NCI-H2196 treated with DMSO at 0.1 percent for 48 hours (cell line): ENCODE measurements around the gene CPA5.
"Not testable (repeated sequence)": the region's sequence is repeated elsewhere in the genome, so short reads cannot be mapped to it uniquely, and the experiment has no call there.

Experiments
- DNase-seq: peaks from one replicate; lab custom pipeline; 2025; ENCODE audit not compliant: unreplicated experiment; lab: John Stamatoyannopoulos, UW

Gene CPA5

DNA sequence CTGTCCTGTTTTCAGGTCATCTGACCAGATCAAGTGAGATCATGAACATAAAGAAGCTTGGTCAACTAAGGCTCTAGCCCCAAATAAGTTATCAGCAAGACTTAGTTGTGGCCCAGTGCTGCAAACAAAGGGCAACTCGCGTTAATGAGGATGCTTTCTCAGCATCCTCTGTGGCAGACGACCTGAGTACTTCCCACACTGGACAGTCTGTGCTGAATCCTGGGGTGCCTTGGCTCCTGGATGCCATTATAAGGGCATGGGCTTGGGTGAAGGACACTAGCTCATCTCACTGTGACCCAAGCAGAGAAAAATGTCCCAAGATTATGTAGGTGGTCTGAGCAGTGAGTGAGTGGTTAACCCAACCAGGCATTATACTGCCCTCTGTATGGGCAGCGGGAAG lies 13.9 kb downstream of the CPA5 start:
- DNase-seq = no peak

DNA sequence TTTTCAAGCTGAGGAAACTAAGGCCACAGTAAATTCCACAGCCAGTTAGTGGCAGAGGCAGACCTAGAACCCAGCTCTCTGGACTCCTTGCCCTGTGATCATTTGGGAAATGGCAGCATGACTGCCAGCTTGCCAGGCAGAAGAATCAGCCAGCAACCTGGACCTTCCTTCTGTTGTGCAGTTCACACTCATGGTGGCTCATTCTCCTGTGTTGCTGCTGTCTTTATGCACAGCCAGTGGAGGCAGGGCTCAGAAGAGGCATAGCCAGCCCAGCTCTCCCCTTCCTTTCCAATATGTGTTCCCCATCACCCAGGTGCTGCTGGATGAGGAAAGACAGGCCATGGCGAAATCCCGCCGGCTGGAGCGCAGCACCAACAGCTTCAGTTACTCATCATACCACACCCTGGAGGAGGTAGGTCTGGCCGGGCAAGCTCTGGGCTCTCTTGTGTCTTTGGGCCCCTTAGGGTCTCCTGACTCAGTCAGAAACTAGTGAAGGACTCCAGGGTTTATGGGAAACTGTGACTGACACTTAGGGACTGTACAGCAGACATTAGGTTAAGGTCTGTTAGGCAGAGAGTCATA lies 14.8 kb downstream of the CPA5 start:
- no peak for DNase-seq

DNA sequence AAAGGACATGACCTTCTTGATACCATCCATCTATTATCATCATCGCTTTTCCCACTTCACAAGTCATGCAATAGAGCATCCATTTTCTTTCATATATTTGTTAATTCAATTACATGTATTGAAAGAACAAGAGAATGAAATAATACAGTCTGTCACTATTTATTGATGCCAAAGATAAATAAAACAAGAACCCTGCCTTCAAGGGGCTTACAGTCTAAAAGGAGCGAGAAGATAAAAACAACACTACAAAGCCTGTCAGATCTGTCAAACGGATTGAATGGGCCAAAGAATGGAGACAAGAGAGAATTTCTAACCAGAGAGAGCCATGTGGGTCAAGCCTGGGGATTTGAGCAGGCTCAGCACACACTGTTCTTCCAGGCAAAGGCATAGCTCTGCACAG lies 15.9 kb downstream of the CPA5 start:
- no peak for DNase-seq

DNA sequence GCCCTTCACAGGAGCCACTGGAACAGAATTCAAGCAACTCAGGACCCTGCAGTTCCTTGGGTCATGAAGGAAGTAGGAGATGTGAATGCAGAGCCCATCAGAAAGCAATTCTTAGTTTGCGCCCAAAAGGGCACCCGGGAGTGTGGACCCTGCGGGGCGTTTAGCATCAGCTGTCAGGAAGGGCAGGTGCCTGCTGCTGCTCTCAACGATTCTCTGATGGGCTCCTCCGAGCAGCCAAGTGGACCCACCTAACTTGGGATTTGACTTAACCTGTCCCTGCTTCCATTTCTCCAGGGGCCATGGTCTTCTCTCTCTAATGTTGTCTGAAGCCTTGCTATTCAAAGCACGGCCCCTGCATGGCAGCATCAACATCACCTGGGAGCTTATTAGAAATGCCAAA lies 17.1 kb downstream of the CPA5 start:
- no peak for DNase-seq

DNA sequence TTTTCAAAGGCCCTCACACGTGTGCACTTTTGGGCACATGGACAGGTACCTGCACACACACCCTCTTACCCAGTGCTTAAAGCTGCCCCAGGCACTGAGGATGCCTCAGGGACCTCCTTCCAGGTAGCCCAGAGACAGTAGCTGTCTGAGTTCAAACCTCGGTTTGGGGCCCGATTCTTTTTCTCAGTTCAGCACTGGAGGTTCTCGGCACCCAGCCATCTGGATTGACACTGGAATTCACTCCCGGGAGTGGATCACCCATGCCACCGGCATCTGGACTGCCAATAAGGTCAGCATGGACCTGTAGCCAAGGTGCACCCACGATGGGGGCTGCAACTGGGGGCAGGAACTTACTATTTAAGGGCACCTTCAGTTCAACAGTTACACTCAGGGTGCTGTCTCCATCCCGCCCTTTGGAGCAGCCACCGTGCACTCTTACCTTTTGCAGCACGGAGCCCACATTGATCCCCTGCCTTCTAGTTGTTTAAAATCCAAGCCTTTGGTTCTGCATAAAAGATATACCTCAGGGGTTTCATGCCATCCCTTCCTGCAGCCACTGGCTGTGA lies 17.7 kb downstream of the CPA5 start:
- no peak for DNase-seq

DNA sequence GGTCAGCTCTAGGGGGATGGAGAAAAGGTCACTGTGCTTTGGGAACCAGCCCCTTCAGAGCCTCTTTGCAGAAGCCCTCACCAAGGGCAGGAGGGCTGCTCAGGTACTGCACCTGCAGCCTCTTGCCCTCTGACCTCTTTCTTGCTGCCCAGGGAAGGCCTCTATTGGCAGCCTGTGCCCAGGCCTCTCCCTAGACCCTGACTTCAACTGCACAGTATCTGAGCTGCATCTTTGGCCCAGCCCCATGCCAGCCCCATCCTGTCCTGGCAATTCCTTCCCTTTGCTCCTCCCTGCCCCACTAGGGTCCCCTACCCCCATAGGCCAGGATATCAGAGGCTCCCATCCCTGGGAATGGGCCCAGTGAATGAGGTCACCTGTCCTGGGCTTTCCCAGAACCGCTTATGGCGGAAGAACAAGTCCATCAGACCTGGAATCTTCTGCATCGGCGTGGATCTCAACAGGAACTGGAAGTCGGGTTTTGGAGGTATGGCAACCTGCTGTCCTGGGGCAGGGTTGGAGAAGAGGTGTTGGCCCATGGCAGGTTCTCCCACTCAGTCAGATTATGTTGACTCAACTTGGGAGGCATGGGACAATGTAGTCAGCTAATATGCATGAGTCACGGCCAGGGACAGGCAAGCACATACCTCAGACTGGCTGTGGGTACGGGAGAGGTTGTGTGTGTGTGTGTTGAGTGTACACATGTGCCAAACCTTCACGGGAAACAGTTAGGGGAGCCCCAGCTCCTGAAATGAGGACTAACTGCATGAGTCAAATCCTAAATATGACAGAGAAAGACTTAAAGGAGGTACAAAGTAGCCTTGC lies 18.6 kb downstream of the CPA5 start:
- no peak for DNase-seq

DNA sequence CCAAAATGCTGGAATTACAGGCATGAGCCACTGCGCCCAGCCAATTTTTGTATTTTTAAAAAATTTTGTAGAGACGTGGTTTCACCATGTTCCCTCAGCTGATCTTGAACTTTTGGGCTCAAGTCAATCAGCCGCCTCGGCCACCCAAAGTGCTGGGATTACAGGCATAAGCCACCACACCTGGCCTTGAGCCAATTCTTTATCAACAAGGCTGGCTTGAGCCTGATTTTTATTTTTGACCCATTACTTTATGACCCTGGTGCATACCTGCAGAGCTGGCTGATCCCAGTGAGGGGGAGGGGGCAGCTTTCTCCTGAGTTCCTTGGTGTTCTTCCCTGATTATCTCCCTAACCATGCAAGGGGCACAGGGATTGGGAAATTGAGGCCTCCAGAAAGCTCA lies 19.8 kb downstream of the CPA5 start:
- DNase-seq = no peak

DNA sequence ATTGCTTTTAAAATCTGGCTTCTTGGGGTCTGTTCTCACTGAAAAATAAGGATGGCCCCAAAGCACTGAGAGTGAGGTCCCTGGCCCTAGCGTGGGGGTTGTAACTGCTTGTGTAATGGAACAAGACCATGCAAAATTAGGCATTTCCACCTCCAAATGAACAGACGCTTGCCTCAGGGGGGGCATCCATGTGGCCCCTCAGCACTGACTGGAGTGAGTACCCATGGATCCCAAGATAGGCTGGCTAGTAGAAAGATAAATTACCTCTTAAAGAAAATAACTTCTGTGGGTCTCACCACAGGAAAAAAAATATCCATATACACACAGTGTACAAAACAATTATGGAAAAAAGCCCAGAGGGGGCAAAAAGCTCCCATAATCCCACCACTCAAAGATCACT lies 20.5 kb downstream of the CPA5 start:
- no peak for DNase-seq

DNA sequence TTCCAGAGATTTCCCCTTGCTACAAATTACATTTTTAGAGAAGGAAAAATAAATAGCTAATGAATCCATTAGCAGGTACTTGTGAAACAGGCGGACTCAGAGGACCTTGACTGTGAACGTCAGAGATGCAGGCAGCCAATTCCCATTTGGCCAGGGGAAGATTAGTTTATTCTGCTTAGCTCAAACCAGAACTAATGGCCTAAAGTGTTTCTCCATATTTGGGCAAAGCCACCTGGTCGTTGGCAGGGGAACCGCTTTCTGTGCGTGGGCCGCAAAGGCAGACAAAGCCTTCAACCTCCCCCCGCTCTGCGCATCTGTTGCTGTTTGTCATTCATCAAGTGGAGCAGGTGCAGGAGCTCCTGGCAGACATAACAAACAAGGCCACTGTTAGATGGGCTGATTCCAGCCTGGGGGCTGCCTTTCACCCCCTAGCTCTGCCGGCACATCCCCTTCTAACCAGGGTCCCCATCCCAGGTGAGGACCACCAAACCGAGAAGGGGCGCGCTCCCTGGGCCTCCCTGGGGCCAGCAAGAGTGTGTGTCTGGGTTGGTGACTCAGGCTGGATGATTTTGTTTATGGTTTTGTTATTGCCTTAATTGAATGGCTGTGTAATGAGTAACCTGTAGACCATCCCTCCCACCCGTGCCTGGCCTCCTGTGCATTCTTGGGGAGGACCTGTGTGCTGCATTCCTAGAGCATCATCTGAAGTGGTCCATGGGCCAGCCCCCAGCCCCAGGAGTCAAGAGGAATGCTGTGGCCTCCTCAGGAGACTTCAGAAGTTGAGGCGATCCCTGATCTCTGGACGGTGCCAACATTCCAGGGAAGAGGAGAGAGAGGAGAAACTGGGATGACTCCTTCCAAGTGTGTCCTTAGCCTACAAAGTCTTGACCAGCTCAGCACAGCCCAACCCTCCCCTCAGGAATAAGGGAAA lies 21.2 kb downstream of the CPA5 start:
- DNase-seq = peak; percentile 97

DNA sequence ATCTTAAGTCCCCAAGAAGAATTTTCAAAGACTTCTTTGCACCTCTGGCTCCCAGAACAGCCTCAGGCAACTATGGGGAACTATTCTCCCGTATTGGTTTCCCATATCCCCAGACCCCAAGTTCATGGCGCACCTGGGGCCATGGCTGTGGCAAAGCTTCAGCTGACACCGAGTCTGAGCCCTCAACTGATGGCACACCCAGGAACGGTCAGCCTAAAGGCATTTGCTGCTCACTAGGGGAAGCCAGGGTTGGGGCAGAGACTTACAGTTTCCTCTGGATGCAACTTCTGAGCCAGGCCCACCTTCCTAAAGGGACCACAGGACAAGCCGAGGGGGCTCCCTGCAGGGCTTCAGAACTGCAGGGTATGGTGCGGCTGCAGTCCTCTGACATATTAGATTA lies 21.9 kb downstream of the CPA5 start:
- no peak for DNase-seq

DNA sequence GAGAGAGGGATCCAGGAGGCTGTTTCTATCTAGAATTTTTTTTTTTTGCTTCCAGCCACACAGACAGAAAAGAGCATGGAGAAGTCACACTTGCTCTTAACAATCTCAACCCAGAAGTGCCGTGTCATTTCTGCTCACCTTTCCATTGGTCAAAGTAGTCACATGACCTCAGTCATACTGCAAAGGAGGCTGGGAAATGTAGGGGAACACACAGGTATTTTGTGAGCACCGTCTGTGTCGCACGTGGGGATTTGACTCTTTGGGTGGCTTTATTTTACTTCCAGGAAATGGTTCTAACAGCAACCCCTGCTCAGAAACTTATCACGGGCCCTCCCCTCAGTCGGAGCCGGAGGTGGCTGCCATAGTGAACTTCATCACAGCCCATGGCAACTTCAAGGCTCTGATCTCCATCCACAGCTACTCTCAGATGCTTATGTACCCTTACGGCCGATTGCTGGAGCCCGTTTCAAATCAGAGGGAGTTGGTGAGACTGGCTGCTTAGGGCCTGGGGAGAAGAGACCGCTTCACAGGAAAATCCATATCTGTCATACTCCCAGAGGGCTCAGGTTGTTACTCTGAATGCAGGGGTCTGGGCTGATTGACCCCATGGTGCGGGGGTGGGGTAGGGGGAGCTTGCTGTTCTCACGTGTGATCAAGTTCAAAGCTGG lies 22.6 kb downstream of the CPA5 start:
- DNase-seq = no peak

DNA sequence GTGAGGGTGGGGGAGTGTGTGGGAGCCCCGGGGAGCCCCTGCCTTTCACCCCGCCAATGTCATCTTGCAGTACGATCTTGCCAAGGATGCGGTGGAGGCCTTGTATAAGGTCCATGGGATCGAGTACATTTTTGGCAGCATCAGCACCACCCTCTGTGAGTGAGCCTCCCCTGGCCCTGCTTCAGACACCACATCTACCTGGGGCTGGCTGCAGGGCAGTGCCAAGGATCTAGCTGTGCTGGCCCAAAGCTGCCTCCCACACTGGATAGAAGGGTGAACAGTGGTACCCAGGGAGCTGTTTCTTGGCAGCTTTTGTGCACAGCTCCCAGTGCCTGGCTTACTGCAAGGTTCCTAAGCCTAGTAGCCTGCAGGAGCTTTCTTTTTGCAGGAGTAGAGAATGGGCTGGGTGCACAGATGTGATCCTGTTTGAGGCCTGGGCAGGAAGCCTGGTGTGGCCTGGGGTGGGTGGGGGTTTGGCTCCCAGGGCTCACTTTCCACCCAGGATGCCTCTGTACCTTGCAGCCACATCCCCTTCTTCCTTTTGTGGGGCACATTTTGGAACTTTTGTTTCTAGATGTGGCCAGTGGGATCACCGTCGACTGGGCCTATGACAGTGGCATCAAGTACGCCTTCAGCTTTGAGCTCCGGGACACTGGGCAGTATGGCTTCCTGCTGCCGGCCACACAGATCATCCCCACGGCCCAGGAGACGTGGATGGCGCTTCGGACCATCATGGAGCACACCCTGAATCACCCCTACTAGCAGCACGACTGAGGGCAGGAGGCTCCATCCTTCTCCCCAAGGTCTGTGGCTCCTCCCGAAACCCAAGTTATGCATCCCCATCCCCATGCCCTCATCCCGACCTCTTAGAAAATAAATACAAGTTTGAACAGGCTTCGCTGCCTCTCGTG lies 23.5 kb downstream of the CPA5 start:
- no peak for DNase-seq

DNA sequence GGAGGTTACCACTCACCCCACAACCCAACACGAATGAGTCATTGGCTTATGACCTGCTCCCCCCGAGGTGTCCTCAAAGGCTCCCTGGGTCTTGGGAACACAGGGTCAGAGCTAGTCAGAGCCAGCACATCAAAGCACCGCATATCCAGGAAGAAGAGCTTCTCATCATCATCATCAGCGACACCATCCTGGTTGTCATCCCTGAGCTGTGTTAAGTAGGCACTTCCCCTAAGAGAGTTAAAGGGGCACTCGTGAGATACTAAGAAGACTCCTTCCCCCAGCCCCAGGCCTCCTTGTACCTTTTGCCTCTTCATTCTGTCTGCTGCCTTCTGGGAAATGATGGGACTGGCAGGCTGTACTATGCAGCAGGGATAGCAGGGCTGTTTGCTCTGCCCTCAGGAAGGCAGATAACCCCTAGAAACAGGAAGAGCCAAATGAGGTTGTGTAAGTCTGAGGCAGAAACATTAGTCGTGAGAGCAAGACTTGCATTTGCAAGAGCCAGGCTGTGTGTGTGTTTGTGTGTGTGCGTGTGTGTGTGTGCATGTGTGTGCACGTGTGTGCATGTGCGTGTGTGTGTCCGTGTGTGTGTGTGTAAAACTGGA lies 24.6 kb downstream of the CPA5 start:
- no peak for DNase-seq

DNA sequence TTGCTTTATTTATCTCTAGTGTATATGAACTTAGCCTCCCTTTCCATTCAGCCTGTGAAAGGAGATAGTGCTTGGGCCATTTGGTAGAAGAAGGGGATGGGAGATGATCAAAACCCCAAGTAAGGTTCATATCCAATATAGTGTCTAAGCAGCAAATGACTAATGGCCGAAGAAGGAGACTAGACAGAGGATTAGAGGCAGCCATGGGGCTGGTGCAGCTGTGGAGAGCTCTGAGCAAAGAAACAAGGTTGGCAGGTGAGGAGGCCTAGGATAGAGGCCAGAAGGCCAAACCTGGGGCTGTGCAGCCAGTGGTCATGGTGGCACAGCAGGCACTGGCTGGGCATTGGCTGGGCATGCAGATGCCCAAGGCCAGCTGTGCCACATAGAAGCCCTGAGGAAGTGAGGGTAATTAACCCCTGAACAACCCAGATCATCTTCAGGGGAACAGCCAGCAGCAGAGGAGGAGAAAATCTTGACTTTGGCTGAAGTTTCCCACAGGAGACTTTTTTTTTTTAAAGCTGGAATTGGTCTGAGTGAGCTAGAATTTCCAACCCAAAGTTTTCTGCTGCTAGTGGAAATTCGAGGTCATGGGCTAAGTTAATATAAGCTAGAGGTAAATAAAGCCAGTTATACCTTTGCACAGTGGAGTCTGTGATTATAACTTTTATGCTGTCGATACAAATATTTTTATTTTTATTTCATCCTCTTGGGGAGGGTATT lies 25.4 kb downstream of the CPA5 start:
- no peak for DNase-seq

DNA sequence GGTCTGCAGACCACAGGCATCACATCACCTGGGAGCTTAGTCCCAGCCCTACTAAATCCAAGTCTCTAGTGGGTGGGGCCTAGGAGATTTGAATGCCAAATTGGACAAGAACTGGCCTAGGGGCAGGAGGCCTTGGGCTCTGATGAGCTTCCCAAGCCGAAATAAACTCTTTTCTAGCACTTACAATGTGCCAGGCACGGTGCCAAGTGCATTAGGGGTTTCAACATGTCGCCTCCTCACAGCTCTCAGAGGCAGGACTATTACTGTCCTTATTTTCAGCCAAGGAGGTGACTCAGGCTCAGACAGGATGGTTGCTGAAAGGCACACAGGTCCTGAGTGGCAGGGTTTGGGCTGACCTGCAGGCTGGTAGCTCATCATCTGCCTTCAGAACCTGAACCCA lies 26.4 kb downstream of the CPA5 start:
- no peak for DNase-seq

DNA sequence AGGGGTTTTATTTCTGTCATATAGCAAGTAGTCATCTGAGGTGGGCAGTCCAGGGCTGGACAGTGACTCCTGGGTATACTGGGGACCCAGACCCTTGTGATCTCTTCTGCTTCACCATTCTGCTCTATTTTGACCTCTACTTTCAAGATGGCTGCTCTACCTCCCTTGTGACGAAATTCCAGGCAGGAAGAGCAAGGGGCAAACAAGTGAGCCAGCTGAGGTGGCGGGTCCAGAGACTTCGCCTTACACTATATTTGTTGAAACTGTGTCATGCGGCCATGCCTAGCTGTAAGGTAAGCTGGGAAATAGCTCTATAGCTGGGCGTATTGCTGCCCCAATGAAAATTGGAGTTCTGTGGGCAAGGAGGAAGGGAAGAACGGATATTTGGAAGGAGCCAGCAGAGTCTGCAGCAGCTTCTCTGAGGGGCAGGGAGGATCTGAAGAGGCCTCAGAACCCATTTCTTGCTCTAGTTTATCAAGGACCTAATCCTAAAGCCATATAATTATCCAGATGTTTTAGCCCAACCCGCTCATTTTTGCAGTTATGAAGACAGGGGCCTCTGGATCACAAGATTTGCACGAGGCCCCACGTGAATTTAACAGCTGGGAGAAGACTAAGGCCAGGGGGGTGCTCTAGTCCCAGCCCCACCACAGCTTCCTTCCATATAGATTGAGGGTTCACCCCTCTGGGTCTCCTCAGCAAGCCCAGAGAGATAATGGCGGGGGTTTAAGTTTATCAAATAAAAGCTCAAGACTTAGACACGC lies 28.0 kb downstream of the CPA5 start:
- no peak for DNase-seq

DNA sequence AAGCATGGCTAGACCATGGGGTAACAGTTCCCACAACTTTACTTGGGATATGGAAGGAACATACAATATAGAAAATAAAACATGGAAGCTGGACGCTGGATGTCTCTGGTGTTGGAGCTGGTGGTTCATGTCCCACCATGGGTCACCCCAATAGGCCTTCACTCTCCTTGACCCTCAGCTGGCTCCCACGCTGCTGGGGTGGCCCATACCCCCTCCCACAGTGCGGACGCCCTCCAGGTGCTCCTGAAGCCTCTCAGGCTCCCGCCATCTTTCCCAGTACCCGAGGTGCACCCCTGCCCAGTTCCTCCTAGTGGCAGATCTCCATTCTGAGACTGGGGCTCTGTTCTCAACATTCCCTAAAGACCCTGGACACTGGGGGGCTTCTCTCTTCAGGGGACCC lies 29.9 kb downstream of the CPA5 start:
- no peak for DNase-seq

DNA sequence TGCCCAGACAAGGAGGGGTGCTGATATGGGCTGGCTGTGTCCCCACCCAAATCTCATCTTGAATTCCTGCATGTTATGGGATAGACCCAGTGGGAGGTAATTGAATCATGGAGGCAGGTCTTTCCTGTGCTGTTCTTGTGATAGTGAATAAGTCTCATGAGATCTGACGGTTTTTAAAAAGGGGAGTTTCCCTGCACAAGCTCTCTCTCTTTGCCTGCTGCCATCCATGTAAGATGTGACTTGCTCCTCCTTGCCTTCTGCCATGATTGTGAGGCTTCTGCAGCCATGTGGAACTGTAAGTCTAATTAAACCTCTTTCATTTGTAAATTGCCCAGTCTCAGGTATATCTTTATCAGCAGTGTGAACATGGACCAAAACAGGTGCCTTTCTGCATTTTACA lies 31.8 kb downstream of the CPA5 start:
- not testable (repeated sequence) for DNase-seq
